Activated T-cell treated with anti-CD3 and anti-CD28 coated beads for 48 hours (primary cell): ENCODE data around the gene SPAG9.

Experiments
- DNase-seq: peaks from one replicate; pipeline ENCODE4 v3.0.0-alpha.2; 2020; ENCODE audit warnings: low read depth

The SPAG9 gene

DNA sequence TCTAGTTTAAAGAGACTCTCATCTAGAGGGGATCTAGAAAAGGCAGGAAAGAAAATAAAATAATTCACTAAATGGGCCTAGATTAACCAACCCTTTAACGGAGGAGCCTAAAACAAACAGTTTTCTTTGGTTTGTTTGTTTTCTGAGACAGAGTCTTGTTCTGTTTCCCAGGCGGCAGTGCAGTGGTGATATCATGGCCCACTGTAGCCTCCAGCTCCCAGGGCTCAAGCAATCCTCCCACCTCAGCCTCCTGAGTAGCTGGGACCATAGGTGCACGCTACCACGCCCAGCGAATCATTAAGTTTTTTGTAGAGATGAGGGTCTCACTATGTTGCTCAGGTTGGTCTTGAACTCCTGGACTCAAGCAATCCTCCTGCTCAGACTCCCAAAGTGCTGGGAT, 132.2 kb downstream of the SPAG9 start:
- no peak for DNase-seq

- no peak for DNase-seq
Observed at GRCh38 chr17:50986989-50987660, 133.5 kb downstream of the SPAG9 start.

DNA sequence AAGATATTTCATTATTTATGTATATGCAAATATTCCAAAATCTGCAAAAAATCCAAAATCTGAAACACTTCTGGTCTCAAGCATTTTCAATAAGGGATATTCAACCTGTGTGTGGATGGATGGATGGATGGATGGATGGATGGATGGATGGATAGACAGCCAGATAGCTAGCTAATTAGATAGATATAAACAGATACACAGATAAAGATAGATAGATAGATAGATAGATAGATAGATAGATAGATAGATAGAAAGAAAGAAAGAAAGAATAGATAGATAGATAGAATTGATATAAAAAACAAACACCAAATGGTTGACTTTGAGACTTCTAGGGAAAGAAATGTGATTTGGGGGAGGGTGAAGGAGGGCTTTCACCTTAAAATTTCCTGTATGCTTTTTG, 139.4 kb downstream of the SPAG9 start:
- no peak for DNase-seq

- DNase-seq = no peak
Observed at GRCh38 chr17:50979524-50979927, 141.1 kb downstream of the SPAG9 start.

GRCh38 chr17:50977487-50978159, 143.0 kb downstream of the SPAG9 start:
- no peak for DNase-seq

GRCh38 chr17:50976951-50977472, 143.7 kb downstream of the SPAG9 start:
- DNase-seq = no peak

DNA sequence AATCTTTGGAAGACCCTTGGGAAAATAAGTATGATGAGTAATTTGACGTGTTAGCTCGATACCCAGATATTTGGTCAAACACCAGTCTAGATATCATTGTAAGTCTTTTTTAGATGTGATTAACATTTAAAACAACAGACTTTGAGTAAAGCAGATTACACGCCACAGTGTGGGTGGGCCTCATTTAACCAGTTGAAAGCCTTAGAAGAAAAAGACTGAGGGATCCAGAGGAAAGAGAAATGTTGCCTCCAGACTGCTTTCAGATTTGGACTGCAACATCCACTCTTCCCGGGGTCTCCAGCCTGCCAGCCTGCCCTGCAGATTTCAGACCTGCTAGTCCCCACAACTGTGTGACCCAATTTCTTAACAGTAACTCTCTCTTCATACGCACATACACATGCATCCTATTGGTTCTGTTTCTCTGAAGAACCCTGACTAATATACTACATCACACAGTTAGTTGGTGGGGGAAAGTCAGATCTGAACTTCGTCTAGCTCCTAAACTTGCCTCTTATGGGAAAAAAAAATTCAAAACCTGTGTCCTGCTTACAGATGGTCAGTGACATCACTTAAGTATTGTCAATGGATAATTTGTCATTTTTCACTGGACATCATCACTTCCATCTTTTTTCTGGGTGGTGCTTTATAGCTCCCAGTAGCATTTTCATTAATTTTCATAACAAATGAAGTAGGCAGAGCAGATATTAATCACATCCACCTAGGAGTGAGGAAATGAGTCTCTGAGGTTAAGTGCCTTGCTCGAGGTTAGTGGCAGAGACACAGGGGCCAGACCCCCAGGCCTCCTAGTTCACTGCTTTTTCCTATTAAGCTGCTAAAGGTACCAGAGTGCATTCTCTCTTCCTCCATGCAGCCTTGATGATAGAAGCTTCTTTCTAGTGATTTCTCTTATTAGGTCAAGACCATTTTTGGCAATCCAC, 146.8 kb downstream of the SPAG9 start:
- no peak for DNase-seq

- DNase-seq = no peak
Observed at GRCh38 chr17:50972577-50972976, 148.1 kb downstream of the SPAG9 start.

DNA sequence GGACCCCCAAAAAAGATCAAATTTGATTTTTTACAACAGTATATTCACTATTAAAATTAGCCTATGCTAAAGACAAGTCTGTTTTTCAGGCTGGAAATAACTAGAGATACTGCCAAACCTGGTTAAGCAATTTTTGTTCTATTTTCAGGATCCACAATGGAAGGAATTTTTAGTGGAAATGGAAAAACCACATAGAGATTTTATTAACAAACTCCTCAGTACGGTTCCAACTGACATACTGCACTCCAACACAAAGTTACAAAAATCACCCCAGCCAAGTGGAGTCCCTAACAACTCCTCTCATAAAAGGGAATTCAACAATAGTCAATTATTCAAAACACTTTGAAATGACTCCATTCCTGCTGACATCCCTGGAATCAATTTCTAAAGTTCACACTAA, 152.9 kb downstream of the SPAG9 start:
- no peak for DNase-seq

GRCh38 chr17:50966163-50966666, 154.5 kb downstream of the SPAG9 start:
- no peak for DNase-seq

DNA sequence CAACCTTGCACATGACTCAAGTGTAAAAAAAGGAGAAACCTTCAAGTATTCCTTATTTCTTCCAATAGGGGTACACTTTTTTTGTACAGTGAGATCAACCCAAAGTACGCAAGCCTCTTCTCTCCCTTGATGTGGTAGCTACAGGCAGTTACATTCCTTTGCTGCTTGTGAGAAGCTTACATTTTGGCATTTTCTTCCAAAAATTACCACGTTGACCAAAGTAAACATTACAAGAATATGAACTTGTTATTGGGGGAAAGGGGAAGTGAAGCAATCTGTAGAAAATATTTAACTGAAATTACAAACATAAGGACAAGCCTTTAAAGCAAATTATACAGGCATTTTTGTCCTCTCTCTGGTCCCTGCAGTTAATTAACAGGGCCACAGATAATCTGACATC, 157.5 kb downstream of the SPAG9 start:
- DNase-seq = no peak

- no peak for DNase-seq
Observed at GRCh38 chr17:50961282-50962220, 159.1 kb downstream of the SPAG9 start.

DNA sequence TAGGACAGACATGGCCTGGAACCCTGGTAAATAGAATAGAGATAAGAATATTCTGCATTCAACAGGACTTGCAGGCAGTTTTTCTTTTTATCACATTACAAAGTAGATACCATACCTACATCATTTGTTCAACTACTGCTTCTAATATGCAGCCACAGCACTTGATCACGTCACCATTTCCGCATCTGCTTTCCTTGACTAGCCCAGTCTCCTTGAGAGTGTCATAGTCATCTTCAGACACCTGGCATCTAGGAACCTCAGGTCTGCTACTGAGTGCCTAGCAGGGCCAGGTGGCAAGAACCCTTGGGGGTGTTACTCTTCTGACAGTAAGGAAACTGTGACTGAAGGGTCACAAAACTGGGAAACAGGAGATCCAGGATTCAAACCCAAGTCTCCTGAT, 161.3 kb downstream of the SPAG9 start:
- no peak for DNase-seq

DNA sequence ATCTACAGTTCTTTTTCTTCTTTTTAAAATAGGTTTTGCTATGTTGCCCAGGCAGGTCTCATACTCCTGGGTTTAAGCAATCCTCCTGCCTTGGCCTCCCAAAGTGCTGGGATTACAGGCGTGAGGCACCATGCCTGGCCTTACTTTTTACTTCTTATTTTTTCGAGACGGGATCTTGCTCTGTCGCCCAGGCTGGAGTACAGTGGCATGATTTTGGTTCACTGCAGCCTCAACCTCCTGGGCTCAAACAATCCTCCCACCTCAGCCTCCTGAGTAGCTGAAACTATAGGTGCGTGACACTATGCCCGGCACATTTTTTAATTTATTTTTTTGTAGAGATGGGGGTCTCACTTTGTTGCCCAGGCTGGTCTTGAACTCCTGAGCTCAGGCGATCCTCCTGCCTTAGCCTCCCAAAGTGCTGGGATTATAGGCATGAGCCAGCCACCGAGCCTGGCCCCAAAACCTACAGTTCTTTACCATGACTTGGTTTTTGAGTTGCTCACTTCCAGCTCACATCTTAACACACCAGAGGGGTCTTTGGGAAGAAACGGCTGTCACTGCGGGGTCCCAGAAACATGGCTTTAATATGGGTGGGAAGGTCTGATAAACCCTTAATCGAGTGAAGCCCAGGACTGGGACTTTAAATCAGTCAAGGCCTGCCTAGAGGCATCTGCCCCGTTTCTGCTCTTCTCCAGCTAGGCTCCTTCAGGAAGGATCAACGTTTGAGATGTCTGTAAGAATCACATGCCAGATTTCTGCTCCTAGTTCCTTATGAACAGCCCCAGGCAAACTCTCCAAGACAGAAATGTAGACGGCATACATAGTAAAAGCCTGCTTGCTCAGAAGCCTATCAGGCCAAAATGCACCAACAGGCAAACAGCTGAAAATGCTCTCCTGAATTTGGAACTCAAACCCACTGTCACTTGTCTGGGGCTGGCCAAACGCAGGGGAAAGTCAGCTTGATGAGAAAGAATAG, 162.8 kb downstream of the SPAG9 start:
- DNase-seq = no peak

DNA sequence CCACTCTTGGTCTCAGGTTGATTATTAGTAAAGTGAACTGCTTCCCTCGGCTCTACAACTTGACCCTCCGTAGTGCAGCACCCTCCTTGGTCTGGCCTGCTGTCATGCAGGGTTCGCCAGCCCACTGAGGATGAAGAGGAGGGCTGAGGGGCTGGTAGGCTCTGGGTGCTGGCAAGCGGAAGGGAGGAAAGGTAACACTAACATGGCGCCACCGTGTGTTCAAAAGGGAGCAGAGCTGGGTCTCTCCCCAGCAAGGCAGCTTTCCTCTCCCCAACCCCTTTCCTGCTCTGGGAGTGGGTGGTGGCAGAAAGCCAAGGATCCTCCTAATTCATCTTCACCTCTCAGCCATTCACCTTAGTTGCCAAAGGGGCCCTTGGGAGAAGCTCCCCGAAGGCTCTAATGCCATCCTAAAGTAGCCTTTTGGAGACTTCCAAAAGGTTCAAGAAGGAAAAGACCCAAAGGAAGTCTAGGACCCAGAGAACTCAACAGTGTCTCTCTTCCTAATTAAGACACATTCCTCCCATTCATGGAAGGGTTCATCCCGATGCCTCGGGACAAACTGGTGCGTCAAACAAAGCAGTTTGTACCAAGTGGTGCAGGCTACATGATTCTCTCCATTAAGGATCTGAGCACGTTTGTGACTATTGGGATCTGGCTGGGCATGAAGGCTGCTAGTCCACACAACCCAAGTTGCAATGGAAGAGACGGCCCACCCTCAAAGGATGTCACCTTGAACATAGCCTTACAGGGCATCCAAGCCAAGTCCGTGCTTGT, 163.7 kb downstream of the SPAG9 start:
- DNase-seq = peak; percentile 53

GRCh38 chr17:50956409-50956749, 164.3 kb downstream of the SPAG9 start:
- no peak for DNase-seq

- DNase-seq = no peak
Observed at GRCh38 chr17:50955667-50956120, 165.0 kb downstream of the SPAG9 start.

DNA sequence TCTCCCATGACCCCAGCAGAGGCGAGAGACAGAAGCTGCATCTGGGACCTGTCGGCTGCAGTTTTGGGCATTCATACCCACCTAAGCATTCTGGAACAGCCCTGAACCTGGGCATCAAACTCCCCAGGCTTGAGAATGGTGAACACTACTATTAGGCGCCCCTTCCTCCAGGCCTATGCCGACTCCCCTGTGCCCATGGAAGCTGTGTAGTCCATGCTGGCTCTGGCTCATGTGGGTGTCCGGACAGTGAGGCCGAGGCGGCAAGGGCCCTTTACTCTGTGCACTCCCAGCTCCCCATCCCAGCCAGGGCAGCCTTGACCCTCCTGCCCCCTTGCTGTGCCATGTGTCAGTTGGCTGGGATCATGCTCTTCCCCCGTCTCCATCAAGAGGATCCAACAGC, 165.5 kb downstream of the SPAG9 start:
- DNase-seq = no peak

- no peak for DNase-seq
Observed at GRCh38 chr17:50954641-50955121, 166.0 kb downstream of the SPAG9 start.
